GM21360 (cell line): ENCODE data around the gene KIRREL3.
A peak's percentile ranks its signal among the peaks of the same experiment; 100 is the strongest.

Experiments
- ATAC-seq: cut with Tn5 transposase; IDR thresholded peaks from one replicate; pipeline ENCODE4 v1.9.1; 2021; ENCODE audit warnings: mild to moderate bottlenecking, moderate library complexity; ENCODE audit not compliant: unreplicated experiment

KIRREL3 gene

GRCh38 chr11:126433244-126433846 lies 567.2 kb downstream of the KIRREL3 start:
- ATAC-seq = no peak

DNA sequence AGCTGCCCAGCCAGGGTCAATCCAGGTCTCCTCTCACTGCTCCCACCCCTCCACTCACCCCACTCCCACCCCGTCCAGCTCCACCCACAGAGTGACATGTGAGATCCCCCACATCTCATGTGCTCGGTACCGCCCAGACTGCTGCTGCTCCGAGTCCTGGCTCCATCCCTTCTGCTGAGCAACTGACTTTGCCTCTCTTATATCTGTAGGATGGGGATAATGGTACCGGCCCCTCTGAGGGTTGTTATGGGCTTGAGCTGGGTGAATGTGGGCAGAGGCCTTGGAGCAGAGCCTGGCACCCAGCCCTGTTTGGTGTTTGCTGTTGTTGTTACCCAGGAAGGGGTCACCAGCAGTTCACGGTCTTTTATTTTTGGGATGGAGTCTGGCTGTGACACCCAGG lies 568.0 kb downstream of the KIRREL3 start:
- no peak for ATAC-seq

GRCh38 chr11:126432065-126432461 lies 568.5 kb downstream of the KIRREL3 start:
- ATAC-seq = no peak

DNA sequence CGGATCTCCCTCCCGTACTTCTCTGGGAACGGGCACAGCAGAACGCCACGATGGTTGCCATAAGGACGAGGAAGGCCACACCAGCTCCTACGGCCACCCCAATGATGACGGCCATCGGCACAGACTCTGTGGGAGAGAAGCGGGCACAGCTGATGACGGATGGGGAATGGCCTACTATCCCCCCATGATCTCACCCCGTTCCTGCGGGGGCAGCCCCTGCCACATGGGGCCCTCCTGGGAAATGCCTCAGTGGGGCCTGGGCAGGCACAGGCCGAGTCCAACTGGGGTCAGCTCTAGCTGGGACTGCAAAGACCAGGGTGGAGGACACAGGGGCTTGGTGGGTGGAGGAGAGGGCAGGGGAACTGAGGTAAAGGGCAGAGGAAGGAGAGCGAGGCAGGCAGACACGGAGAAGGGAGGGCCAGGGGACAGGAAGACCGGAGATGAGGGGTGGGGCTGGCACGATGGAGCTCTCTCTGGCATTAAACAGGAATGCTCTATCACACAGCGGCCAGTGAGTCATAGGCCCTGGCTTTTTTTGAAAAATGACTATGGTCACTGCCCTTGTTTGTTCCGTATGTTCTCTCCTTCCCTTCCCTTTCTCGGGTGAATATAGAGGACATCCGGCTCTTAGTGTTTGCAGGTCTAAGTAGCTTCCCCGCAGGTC lies 569.0 kb downstream of the KIRREL3 start:
- ATAC-seq = no peak

GRCh38 chr11:126430581-126431335 lies 569.8 kb downstream of the KIRREL3 start:
- no peak for ATAC-seq

- ATAC-seq = no peak
Observed at GRCh38 chr11:126426820-126427749, 573.5 kb downstream of the KIRREL3 start.

DNA sequence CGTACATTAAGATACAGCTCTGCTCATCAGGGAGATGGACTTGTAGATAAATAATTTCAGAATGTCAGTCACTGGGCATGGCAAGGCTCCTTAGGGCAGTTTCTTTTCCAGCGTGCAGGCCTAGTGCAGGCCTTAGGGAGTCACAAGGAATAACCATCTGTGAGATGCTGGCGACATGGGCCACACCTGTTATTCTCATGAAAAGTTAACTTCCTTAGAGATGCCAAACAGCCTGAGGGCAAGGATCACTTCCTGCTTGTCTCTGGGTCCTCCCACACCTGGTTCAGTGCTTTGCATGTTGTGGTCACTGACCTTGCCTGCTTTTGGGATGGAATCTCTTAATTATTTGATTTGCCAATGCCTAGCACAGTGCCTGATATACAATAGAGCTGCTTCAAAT lies 574.5 kb downstream of the KIRREL3 start:
- no peak for ATAC-seq

DNA sequence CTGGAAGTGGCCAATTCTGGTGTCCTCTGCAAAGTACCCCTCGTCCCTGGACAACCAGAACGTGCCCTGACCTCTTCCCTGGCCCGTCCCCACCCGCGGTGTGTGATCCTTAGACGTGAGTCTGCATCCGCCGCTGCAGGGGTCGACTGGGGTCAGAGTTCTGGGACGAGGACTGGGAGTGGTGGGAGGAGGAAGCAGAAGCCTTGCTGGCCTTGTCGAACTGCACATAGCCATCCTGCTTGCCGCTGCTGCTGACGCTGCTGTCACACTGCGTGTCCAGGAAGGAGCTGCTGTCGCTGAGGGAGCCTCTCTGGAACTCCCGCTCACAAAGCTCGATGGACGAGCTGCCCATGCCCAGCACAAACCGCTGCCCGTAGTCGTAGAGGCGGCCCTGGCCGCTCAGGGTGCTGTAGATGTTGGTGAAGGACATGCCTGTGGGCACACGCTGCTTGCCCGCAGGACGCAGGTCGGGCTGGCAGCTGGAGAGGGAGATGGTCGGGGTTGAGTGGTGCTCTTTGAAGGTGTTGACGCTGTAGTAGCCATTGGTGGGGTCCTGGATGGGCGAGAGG lies 576.0 kb downstream of the KIRREL3 start:
- no peak for ATAC-seq

GRCh38 chr11:126423743-126424142 lies 576.8 kb downstream of the KIRREL3 start:
- no peak for ATAC-seq

- no peak for ATAC-seq
Observed at GRCh38 chr11:126423154-126423553, 577.4 kb downstream of the KIRREL3 start.

DNA sequence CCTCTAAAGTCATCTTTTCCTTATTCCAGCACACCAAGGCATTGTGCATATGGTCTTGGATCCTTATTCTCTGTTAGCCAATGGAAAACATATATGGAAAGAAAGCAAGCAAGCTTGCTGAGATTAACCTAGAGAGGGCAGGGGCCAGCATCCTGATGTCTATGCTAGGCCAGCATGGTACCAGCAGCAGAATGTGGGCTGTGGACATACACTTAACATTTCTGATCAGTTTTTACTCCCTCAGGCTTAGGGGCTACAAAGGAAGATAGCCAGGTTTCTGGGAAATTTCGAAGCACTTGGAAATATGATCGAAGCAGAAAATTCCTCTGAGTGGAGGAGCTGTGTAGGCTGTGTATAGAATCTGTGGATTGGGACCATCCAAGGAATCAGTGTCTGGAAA lies 578.1 kb downstream of the KIRREL3 start:
- no peak for ATAC-seq

GRCh38 chr11:126421271-126421671 lies 579.3 kb downstream of the KIRREL3 start:
- ATAC-seq = no peak

- ATAC-seq = no peak
Observed at GRCh38 chr11:126420698-126421256, 579.8 kb downstream of the KIRREL3 start.

- peak; percentile 77 for ATAC-seq
Observed at GRCh38 chr11:126419801-126420697, 580.5 kb downstream of the KIRREL3 start.

DNA sequence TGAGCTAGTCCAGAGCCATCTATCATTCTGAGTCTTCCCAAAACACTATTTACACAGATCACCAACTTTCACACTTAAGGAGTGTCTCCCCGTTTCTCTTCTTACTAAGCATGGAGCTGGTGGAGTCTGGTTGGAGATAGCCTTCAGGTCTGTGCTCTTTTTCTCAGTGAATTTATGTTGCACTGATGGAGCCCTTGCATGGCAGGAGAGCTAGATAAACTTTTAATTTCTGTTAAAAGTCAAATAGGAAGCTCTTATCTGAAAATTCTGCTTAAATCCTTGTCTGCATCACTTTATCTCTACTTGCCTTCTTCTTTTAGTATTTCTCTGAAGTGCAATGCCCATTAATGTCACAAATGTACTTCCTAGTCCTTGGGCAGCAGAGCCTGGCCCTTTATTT lies 581.7 kb downstream of the KIRREL3 start:
- ATAC-seq = no peak

- no peak for ATAC-seq
Observed at GRCh38 chr11:126417091-126417862, 583.3 kb downstream of the KIRREL3 start.

DNA sequence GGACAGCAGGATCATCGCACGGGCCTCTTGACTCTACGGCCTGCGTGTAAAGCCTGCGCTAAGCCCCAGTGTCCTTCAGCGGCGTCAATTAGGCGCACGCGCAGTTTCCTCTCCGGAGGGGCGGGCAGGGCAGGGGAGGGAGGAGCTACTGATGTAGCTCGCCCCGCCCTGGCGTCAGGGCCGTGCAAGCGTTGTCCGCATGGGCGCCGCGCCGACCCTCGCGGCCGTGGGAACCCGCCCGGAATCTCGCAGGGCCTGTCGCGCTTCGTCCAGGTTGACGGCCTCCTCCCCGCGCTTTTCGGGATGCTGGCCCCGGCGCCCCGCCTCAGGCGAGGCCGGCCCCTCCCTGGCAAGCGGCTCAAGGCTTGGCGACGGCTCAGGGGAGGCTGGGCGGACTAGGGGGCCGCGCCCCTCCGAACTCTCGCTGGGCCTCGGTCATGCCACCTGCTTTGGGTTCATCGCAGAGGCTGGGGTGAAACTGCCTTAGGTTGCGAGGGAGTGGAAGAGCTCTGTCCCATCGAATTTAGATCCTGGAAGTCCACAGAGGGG lies 584.0 kb downstream of the KIRREL3 start:
- ATAC-seq = peak; percentile 66

GRCh38 chr11:126415669-126416420 lies 584.7 kb downstream of the KIRREL3 start:
- no peak for ATAC-seq
